NCI-H524 treated with DMSO at 0.1 percent for 48 hours (cell line): Measurements from ENCODE around the gene PKIG.

Experiments used
- DNase-seq: peaks from one replicate; lab custom pipeline; 2025; lab: John Stamatoyannopoulos, UW

PKIG gene

GRCh38 chr20:44664131-44664530 is 81.8 kb downstream of the PKIG start:
- no peak for DNase-seq

DNA sequence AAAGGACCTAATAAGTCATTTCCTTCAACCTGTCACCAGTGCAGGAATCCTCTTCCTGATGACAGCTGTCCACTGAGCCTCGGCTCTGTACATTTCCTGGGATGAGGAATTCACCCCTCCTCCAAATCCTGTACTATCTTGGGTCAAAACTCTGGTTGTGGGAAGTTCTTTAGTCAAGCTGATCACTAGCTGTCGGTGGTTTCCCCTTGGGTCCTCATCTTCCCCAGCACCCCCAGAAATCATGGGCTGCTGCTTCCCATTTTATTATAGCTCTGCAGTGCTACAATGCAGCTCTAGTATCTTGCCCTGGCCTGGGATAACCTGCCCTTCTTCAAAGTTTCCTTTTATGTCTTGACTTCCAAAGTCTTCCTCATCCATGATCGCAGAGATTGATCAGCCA is 83.7 kb downstream of the PKIG start:
- DNase-seq: no peak
